ENCODE data around the gene DDX24.

The DDX24 gene

DNA sequence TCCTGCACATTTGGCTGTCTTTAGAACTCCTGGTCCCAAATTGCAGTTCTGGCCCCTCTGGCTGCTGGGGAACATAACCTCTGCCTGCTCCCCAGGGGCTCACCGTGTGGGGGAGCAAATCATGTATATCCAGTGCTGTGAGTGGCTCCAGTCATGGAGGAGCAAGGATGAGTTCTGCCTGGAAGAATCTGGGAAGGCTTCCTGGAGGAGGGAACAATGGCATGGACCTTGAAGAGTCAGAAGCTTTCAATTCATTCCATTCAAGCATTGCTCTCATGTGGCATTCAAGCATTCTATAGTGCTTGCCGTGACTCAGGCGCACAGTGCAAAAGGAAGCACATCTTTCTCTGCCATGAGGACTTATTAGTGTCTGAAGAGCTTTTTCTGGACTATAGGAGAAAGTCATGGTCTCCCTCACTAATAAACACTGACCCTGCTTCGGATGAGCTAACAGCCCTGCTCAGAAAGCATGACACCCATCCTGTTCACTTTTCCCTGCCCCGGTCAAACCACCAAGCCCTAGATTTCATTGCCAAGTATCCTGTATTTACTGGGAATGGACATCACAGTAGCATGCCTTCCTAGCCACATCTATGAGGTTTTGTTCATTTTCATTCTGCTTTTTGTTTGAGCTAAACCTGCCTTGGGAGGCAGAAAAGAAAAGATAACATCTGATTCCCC is 33.0 kb upstream of the DDX24 start:
- DNase-seq, result no peak

DNA sequence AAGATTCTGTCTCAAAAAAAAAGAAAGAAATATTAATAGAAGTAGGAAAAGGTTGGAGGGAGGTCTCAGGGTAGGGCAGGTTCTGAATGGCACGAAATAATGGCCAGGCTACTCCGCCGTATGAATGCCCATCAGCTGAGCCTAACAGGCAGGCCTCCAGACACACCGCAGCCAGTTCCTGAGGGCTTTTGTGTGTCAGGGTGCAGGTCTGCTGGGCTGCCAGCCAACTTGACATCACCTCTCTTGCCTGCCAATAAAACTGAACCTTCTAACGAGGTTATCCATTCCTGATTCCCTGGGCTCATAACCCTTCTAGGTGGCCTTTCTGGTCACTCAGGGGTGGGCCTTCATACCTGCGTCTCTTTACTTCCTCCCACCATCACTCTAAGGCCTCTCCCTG is 32.5 kb upstream of the DDX24 start:
- no peak for DNase-seq

DNA sequence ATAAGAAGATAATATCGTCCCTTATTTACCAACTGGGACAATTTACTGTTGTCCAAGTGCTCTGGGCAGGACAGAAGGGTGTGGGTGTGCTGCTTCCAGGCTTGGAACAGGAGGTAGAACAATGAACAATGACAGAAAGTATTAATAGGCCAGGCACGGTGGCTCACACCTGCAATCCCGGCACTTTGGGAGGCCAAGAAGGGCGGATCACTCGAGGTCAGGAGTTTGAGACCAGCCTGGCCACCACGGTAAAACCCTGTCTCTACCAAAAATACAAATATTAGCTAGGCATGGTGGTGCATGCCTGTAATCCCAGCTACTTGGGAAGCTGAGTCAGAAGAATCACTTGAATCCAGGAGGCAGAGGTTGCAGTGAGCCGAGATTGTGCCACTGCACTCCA is 32.1 kb upstream of the DDX24 start:
- DNase-seq, result no peak

DNA sequence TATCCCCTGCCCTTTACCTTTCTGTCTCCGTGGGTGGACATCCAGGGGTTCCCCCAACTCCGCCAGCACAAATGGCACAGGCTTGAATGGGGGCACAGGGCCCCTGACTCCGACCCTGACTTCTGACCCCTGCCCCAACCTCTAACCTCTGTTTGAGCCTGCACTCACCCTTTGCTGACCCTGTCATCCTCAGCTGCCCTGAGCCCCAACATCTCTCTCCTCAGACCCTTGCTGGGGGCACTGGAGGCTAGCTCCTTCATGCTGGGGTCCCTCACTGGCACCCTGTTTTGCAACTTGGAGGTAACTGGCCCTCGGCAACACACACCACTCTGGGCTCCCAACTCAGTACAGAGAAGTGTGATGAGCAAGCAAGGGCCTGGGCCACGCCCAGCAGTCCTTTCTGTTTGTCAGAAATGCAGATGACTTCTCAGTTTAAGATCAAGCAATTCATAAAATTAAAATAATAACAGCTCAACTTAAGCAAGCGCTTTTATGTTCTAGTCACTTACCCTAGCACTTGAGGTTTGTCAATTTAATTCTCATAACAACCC is 31.6 kb upstream of the DDX24 start:
- no peak for DNase-seq

DNA sequence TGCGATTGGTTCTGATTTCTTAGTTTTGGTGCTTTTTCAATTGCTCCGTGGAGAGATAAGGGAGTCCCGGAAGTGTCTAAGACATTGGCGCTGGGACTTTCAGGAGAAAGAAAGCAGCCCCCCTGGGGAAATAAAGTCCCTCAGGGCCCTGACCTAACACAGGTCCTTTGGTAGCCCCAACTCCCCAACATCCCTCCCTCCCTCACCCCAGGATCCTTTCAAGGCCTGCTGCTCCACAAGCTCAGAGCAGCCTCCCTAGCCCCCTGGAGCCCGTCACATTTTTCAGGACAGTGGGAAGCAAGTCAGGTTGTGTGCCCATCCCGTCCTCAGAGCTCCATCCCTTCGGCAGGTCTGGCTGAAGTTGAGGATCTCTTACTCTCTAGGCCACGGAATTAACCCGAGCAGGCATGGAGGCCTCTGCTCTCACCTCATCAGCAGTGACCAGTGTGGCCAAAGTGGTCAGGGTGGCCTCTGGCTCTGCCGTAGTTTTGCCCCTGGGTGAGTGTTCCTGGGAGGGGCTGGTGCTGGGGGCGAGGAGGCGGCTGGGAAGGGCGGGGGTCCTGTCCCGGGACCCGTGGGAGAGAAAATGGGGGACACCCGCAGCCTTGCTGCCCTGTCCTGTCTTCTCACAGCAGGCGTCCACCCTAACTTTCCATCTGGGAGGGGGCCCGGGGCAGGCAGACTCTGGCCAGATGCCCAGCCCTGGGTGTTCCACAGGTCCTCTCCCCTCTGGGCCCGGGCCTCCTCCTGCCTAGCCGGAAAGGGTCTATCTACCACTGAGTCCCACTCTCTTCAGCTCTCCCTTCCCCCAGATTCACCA is 30.5 kb upstream of the DDX24 start:
- DNase-seq, result no peak

DNA sequence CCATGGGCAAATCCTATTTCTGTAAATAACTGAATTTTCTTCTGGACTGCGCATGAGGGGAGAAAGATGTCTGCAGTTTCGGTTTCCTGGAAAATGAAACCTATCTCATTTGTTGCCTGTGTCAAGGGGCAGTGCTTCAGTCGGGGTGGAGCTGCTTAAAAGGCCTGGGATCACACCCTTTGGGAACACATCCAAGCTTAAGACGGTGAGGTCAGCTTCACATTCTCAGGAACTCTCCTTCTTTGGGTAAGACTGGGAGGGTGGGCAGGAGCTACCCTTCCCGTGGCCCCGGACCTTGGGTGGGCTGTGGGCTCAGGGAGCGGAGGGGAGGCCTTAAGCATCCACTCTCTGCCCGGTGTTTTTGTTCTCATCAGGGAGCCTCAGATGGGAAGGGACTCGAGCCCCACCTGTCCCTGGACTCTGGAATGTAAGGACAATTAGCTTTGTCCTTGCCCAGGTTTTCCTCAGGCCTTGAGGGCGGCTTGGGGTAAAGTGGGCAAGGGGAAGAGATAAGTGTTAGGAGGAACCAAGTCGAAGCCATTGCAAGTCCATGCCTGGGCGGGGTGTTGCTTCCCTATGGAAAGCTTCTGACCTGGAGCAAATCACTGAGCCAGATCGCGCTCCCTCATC is 29.7 kb upstream of the DDX24 start, which contains the start of gene IFI27:
TSS of gene IFI27 (plus strand) at position 185 of the 630 bp plus-strand sequence.
- no peak for DNase-seq

DNA sequence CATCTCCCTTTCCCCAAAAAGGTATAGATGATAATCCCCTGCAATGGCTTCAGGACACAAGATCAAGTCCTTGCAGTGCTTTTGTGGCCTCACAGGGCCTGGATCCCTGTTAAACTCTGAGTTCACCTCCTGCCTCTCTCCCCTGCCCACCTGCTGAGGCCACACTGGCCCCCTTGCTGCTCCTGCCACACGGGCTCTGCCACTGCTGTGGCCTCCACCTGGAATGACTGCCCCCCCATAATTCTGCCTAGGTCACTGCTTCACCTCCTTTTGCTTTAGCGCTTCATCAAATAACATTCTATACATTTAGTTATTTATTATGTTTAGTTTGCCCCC is 28.9 kb upstream of the DDX24 start:
- no peak for DNase-seq

DNA sequence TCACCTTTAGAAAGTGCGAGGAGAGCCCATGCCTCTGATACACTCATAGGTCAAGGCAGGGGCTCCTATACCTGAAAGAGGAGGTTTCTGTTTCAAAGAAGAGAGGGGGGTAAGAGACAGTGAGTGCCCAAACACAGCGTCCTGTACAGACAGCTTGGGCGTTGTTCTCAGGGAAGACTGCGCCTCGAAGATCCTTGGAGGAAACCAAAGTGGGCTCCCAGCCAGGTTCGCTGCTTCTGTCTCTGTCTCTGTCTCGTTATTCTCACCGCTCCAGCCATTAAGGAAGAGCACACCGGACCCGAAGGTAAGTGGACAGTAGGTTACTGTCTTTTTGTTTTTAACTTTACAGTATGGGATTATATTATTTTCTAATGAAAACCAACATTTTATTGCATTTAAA is 23.7 kb upstream of the DDX24 start:
- no peak for DNase-seq

DNA sequence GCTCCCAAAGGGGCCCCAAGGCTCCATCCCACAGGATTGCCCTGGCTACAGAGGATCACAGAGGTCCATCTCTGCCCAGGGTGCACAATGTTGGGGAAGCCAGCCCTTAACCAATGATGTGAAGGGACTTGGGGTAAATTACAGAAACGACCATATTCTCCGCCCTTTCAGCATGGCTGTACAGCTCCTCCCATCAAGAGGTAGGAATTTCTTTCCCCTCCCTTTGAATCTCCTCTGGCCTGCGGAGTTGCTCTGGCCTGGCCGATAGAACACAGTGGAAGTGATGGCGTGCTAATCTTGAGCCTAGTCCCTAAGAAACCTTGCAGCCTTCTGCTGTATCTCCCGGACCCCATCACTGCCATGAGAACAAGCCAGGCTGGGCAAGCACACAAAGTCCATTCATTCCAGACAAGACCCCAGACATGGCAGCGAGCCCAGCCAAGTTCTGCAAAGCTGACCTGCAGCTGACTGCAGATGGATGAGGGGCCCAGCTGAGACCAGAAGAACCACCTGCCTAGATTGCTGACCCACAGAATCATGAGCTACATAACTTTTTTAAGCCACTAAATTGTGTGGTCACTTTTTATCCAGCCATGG is 22.6 kb upstream of the DDX24 start:
- no peak for DNase-seq

DNA sequence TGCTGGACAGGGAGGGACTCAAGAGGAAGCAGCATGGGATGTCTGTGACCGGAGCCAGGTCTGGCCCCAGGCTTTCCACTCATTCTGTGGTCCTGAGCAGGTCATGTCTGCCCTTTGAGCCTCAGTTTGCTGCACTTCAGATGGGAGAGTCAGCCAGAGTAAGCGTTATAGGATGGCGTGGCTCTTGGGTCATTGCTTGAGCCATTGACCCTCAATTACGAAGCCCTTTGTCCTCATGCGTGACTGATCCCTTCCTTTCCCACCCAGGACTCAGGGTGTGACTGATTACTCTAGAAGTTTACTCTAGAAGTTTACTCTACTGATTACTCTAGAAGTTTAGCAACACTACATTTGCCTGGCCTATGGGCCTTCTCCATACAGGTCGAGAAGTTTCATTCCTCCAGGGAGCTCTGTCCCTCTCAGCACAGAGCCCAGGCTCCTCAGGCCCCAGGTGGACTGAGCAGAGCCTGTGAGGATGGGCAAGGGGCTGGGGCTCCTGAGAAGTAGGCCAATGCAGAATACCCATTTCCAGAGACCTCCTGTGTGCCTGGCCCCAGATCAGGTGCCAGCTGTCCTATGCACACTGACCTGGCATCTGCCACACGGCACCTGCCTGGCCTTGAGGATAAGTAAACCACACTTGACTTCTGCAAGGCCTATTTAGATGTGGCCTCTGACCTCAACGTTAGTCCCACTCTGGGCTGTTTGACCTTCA is 21.9 kb upstream of the DDX24 start:
- no peak for DNase-seq

DNA sequence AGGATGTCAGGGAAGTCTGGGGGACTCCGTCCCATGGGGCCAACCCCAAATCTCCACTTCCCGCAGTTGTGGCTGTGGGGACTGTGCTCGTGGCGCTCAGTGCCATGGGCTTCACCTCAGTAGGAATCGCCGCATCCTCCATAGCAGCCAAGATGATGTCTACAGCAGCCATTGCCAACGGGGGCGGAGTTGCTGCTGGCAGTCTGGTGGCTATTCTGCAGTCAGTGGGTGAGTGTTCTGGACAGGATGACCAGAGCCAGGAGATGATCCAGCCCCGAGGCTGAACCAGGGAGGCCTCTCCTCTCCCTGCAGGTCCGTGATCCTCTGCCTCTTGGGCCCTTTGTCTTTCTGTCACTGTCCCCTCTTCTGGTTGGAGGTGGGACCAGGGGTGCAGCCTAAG is 20.7 kb upstream of the DDX24 start:
- DNase-seq, result no peak

DNA sequence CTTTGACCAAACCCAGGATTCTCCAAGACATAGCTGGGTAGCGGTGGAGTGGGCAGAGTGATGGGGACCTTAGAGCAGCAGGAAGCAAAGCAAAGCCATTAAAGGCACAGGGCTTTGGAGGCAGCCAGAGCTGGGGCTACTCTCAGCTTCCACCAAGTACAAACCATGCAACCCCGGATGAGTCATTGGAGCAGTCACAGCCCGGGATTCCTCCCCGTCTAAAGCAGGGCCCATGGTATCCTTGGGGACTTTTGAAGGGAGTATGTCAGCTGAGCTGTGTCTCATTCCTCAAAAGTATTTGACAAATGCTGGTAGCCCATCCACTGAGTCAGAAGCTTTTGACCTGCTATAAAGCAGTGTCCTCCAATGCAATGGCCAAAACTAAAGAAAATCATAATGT is 19.8 kb upstream of the DDX24 start:
- no peak for DNase-seq

DNA sequence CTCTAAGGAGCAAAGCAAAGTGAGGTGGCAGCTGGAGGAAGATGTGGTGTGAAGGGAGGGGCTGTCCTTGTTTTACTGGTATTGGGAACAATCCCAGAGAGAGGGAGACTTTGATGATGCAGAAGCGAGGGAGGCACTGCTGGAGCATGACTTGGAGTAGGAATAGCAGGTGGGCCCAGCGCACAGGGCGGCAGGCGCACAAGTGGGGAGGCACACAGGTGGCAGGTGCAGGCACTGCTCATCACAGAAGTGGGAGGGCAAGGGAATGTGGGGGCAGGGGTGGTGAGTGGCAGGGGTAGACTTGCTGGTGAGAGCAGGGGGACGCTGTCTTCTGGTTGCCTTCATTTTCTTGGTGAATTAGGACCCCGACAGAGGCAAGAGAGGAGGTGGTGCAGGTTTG is 18.0 kb upstream of the DDX24 start:
- DNase-seq, result no peak

DNA sequence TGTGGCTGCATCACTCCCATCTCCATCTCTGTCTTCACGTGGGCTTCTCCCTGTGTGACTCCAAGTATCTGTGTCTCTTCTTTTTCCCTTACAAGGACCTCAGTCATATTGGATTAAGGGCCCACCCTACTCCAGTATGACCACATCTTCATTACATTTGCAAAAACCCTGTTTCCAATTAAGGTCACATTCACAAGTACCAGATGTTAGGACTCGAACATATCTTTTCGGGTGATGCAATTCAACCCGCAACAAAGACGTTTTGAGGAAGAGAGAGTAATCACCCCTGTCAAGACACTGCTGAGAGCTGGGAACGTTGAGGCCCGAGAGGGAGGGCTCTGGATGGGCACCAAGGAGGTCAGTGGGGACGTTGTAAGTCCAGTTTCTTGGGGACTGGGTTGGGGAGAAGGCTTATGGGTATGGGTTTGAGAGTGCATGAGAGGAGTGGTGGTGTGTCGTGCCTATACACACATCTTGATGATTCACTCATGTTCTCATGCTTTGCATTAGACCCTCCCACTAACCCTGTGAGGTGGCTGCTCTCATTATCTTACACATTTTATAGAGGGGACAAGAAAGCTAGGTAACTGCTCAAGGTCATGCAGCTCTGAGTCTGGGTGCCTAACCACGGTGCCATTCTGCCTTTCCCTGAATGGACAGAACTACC is 17.5 kb upstream of the DDX24 start:
- DNase-seq, result no peak

DNA sequence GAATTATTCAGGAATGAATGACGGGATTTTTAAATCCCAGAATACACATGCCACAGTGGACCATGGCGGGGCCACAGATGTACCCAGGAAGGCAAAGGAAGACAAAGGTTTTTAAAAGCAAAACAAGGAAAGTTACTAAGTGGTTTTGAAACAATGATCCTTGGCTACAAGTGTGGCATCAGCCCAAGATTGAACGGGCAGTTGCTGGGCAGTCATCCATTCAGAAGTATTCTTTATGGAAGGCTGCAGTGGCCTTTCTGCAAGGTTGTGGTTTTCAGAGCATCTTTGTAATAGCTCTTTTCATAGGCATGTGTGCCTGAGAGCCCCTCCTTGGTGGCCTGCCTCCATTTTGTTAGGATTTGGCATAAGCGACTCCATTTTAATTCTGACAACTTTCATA is 16.1 kb upstream of the DDX24 start:
- DNase-seq, result no peak

DNA sequence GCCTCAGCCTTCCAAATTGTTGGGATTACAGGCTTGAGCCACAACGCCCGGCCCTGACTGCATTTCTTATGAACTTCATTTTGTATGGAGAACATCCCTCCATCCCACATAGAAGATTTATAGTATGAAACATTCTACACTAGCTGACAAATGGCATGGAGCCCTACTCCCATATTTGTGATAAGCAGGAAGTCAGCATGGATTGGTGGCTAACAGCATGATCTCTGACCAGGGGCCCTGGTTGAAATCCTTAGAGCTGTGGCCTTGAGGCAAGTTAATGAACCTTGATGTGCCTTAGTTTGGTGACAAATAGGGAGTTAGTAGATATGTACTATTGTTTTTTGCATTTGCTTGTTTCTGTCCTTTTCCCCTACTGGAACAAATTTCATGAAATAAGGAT is 12.4 kb upstream of the DDX24 start:
- DNase-seq, result no peak

DNA sequence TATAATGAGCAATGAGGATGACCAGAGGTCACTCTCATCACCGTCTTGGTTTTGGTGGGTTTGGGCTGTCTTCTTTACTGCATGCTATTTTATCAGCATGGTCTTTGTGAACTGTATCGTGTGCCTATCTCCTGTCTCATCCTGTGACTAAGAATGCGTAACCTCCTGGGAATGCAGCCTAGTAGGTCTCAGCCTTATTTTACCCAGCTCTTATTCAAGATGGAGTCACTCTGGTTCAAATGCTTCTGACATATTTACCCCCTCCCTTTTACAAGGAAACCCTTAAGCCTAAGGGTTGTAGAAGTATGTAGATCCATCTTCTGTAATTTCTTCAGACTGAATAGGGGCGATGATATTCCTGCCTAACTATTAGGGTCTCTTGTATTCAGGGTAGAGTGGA is 8.5 kb upstream of the DDX24 start:
- no peak for DNase-seq

DNA sequence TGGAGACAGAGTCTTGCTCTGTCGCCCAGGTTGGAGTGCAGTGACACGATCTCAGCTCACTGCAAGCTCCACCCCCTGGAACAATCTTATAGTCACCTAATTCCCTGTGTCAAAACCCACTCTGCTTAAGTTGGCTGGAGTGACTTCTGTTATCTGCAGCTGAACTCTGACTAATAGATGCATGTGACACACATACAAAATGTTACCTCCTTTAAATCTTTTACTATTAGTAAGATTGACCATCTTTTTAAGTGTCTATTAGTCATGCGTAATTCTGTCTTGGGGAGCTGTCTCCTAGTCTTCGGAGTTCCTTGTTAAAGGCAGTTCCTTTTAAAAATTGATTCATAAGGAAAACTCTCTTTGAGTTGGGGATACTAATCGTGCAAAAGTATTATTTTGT is 7.5 kb upstream of the DDX24 start:
- DNase-seq, result no peak

DNA sequence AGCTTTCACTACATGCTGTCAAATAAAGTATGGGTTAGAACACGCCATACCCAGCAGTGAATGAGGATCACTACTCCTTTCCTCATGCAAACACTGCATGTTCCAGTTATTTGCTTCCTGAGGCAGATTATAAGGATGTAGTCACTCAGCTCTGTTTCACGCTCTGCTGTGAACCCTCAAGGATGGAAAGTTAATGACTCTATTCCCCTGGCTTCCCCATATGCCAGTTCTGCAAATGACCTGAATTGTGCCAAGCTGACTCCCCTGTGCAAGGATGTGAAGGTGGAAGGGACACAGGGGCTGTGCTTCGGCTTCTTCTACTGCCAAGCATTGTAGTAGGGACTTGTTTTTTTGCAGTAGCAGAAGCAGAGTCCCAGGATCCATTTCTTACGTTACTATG is 6.9 kb upstream of the DDX24 start:
- no peak for DNase-seq

DNA sequence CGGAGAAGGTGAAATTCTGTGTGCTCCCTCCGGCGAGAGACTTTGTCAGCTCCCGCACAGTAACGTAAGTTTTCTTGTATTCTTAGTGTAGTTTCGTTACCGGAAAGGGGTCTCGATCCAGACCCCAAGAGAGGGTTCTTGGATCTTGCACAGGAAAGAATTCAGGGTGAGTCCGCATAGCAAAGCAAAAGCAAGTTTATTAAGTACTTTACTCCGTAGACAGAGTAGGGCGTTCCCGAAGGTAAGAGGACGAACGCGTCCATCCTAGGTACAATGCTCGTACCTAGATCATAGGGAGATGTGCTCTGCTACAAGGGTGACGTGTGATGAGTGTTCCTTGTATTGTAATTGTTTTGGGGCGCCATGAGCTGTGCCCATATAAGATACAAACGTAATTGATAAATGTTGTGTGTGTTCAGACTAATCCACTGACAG is 401 bp upstream of the DDX24 start:
- DNase-seq, result no peak

DNA sequence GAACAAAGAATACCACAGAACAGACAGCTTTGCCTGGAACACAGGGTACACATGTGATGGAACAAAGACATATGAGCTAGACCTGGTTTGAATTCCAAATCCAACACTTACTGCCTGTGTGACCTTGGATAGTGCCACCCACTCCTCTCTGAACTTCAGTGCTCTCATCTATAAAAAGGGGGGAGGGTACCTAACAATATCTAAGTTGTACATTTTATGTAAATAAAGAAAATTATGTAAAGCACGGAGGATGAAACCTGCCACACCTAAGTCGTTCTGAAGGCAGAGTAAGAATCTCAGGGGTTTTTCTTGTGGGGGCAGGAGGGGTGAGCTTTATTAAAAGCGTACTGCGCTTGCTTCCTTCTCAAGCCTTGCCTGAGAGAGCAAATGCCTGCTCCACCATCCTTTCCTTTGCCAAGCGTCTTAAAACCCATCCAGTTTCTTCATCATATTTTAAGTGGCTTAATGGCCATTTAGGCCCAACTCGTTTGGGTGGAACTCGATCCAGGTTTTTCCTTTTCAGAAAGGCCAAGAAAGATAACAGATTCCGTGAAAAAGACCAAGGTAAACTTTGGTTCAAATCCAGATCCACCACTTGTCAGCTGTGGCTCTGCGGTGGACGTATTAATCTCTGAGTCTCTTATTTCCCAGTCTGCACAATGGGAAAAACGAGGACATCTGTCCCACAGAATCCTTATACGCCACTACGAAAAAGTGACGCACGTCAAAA is 946 bp downstream of the DDX24 start:
- peak; percentile 22 for DNase-seq
